ENCODE data around the gene EDEM3. TPM values are rescaled to one million over a fixed set of nuclear protein-coding genes. Genes with fewer than 3 reads are reported as not detected.
"Not testable (repeated sequence)": the region's sequence is repeated elsewhere in the genome, so short reads cannot be mapped to it uniquely, and the experiment has no call there.

The EDEM3 gene
- total RNA-seq, 1 experiment from 2014 or later: 14.5 TPM

DNA sequence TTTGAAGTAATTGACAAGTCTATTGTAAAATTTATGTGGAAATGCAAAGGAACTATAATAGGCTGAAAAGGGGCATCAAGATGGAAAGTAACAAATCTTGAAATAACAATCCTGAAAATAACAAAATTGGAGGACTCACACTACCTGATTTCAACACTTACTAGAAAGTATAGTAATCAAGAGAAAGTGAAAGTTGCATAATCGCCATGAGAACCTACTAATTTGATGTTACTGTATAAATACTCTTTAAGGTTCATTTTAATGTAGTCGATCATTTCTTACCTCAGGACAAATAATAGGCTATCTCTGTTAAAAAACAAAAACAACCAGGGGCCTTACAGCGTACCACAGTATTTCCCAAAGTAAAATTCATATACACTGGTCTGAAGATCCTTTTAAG is 71.7 kb downstream of the EDEM3 start:
- ChIA-PET POLR2A (ENCODE audit: unreplicated experiment) (no interaction called here), CTCF (no interaction called here)
- Histone ChIP-seq H3F3A (ENCODE audit: insufficient read depth, low read depth) (no peaks in the 10 kb centered on the region), H3K4me1 (replicated peaks; ENCODE audit: insufficient read depth) (no peaks in the 10 kb centered on the region), H3K79me2 (ENCODE audit: low read depth) (no peaks in the 10 kb centered on the region), H3K9me3 (ENCODE audit: insufficient read depth, low read depth) (peaks cover 5% of the 10 kb centered on the region; the same call in 1 of the 2 replicates), H3K36me3 (ENCODE audit: low read depth) (no peaks in the 10 kb centered on the region), H2AFZ (no peak overlapping the region), H3K27ac (no peak overlapping the region), H3K9me2 (ENCODE audit: insufficient read depth) (no peaks in the 10 kb centered on the region), H4K20me1 (ENCODE audit: insufficient read depth) (no peaks in the 10 kb centered on the region), H3K4me3 (no peak overlapping the region), H3K4me2 (no peak overlapping the region), H3K27me3 (ENCODE audit: insufficient read depth, low read depth) (no peaks in the 10 kb centered on the region)
- intact Hi-C loops (cut with micrococcal nuclease; ENCODE audit: unreplicated experiment): no loop called here
- TF ChIP-seq, protein P1, sequence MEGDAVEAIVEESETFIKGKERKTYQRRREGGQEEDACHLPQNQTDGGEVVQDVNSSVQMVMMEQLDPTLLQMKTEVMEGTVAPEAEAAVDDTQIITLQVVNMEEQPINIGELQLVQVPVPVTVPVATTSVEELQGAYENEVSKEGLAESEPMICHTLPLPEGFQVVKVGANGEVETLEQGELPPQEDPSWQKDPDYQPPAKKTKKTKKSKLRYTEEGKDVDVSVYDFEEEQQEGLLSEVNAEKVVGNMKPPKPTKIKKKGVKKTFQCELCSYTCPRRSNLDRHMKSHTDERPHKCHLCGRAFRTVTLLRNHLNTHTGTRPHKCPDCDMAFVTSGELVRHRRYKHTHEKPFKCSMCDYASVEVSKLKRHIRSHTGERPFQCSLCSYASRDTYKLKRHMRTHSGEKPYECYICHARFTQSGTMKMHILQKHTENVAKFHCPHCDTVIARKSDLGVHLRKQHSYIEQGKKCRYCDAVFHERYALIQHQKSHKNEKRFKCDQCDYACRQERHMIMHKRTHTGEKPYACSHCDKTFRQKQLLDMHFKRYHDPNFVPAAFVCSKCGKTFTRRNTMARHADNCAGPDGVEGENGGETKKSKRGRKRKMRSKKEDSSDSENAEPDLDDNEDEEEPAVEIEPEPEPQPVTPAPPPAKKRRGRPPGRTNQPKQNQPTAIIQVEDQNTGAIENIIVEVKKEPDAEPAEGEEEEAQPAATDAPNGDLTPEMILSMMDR (conservative IDR thresholded peaks at IDR 0.05): no peak
- TF ChIP-seq EZH2 (IDR thresholded peaks at IDR 0.05; ENCODE audit: low read depth): no peak
- BruUV-seq (replicated peaks): no TSS peak
- no peak for DNase-seq

DNA sequence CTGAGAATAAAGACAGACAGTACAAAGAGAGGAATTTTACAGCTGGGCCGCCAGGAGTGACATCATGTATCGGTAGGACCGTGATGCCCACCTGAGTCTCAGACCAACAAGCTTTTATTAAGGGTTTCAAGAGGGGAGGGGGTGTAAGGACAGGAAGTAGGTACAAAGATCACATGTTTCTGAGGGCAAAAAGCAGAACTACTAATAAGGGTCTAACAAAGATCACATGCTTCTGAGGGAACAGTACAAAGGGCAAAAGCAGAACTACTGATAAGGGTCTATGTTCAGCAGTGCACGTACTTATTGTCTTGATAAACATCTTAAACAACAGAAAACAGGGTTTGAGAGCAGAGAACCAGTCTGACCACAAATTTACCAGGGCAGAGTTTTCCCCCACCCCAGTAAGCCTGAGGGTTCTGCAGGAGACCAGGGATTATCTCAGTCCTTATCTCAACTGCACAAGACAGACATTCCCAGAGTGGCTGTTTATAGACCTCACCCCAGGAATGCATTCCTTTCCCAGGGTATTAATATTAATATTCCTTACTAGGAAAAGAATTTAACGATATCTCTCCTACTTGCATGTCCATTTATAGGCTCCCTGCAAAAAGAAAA is 73.9 kb downstream of the EDEM3 start:
- DNase-seq; H3K9me3 ChIP-seq (ENCODE audit: insufficient read depth, low read depth); H3K4me2 ChIP-seq; H2AFZ ChIP-seq; H4K20me1 ChIP-seq (ENCODE audit: insufficient read depth); H3K27me3 ChIP-seq (ENCODE audit: insufficient read depth, low read depth); H3K36me3 ChIP-seq (ENCODE audit: low read depth); H3K4me3 ChIP-seq; H3K4me1 ChIP-seq (replicated peaks; ENCODE audit: insufficient read depth); POLR2A ChIA-PET (ENCODE audit: unreplicated experiment); H3K27ac ChIP-seq; H3K79me2 ChIP-seq (ENCODE audit: low read depth); CTCF ChIA-PET; BruUV-seq (replicated peaks); intact Hi-C loops (cut with micrococcal nuclease; ENCODE audit: unreplicated experiment); H3K9me2 ChIP-seq (ENCODE audit: insufficient read depth); H3F3A ChIP-seq (ENCODE audit: insufficient read depth, low read depth): not testable (repeated sequence)

DNA sequence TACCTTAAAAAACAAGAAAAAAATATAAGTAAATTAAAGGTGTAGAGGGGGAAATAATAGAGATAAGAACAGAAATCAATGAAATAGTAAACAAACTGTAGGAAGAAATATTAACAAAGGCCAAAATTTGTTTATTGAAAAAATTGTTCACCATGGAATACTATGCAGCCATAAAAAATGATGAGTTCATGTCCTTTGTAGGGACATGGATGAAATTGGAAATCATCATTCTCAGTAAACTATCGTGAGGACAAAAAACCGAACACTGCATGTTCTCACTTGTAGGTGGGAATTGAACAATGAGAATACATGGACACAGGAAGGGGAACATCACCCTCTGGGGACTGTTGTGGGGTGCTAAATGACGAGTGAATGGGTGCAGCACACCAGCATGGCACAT is 75.2 kb downstream of the EDEM3 start:
- H3K4me1 ChIP-seq (replicated peaks; ENCODE audit: insufficient read depth); H3K36me3 ChIP-seq (ENCODE audit: low read depth); POLR2A ChIA-PET (ENCODE audit: unreplicated experiment); H3K79me2 ChIP-seq (ENCODE audit: low read depth); H2AFZ ChIP-seq; CTCF ChIA-PET; BruUV-seq (replicated peaks); H4K20me1 ChIP-seq (ENCODE audit: insufficient read depth); H3K9me2 ChIP-seq (ENCODE audit: insufficient read depth); H3F3A ChIP-seq (ENCODE audit: insufficient read depth, low read depth); H3K27me3 ChIP-seq (ENCODE audit: insufficient read depth, low read depth); DNase-seq; H3K4me2 ChIP-seq; H3K27ac ChIP-seq; H3K9me3 ChIP-seq (ENCODE audit: insufficient read depth, low read depth); intact Hi-C loops (cut with micrococcal nuclease; ENCODE audit: unreplicated experiment); H3K4me3 ChIP-seq: not testable (repeated sequence)

DNA sequence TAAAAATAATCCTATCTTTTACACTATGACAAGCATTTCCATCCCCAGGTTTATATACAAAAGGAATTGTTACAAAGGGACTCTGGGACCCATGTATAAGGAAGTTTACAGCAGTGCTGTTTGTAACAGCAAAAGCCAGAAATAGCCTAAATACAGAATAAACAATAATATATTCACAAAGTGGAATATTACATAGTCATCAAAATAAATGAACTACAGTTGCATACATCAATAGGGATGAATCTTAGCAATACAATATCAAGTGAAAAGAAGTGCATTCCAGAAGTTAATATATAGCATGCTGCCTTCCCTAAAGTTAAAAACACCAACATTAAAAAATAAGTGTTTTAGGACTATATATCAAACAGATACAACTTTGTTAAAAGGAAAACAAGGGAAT is 77.3 kb downstream of the EDEM3 start:
- H3K9me3 ChIP-seq (ENCODE audit: insufficient read depth, low read depth): peaks cover 5% of the 10 kb centered on the region; the same call in 1 of the 2 replicates
- H3K9me2 ChIP-seq (ENCODE audit: insufficient read depth): no peaks in the 10 kb centered on the region
- H3K27me3 ChIP-seq (ENCODE audit: insufficient read depth, low read depth): no peaks in the 10 kb centered on the region
- DNase-seq: no peak
- TF ChIP-seq, protein P1 (conservative IDR thresholded peaks at IDR 0.05): no peak
- no peak for TF ChIP-seq EZH2 (IDR thresholded peaks at IDR 0.05; ENCODE audit: low read depth)
- no peaks in the 10 kb centered on the region for H3K79me2 ChIP-seq (ENCODE audit: low read depth)
- intact Hi-C loops (cut with micrococcal nuclease; ENCODE audit: unreplicated experiment): no loop called here
- H4K20me1 ChIP-seq (ENCODE audit: insufficient read depth): peaks cover 3% of the 10 kb centered on the region; the same call in 1 of the 2 replicates
- no peak overlapping the region for H3K4me3 ChIP-seq
- POLR2A ChIA-PET (ENCODE audit: unreplicated experiment): no interaction called here
- no peak overlapping the region for H2AFZ ChIP-seq
- H3F3A ChIP-seq (ENCODE audit: insufficient read depth, low read depth): no peaks in the 10 kb centered on the region
- no peak overlapping the region for H3K27ac ChIP-seq
- H3K4me2 ChIP-seq: no peak overlapping the region
- BruUV-seq (replicated peaks): no TSS peak
- no peaks in the 10 kb centered on the region for H3K36me3 ChIP-seq (ENCODE audit: low read depth)
- H3K4me1 ChIP-seq (replicated peaks; ENCODE audit: insufficient read depth): no peaks in the 10 kb centered on the region
- CTCF ChIA-PET: no interaction called here
